ENCODE data around the gene TIAM1. TPM values are rescaled to one million over a fixed set of nuclear protein-coding genes. Genes with fewer than 3 reads are reported as not detected.

TIAM1 gene
- total RNA-seq, 2 experiments from 2014 or later: 15.0 to 25.1 TPM

DNA sequence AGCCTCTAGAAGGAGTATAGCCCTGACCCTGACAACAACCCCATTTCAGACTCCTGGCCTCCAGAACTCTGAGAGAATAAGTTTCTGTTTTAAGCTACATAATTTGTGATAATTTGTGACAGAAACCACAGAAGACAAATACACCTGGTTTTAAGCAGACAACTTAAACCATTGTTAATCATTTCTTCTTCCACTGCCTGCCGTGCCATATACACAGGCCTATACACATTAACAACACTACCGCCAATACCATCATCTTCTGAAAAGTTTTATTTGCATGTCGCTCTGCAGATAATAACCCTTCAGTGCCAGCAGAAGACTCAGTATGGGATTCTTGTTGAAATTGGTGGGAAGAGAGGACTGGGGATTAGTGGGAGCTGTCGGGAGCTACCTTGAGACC is 265.8 kb downstream of the TIAM1 start:
- intact Hi-C loops (cut with micrococcal nuclease; ENCODE audit: unreplicated experiment): no loop called here
- no peak for DNase-seq (ENCODE audit: low spot score)
- POLR2A ChIA-PET: no interaction called here
- H3K79me2 ChIP-seq (ENCODE audit: insufficient read depth, low read depth, low read length): no peaks in the 10 kb centered on the region
- H3K4me1 ChIP-seq (ENCODE audit: insufficient read depth, low read length, poor library complexity, severe bottlenecking): no peaks in the 10 kb centered on the region
- H3K9me3 ChIP-seq (ENCODE audit: low read length): no peaks in the 10 kb centered on the region
- H4K20me1 ChIP-seq (ENCODE audit: insufficient read depth, low read length): no peaks in the 10 kb centered on the region
- CTCF ChIA-PET (ENCODE audit: unreplicated experiment): no interaction called here
- no peaks in the 10 kb centered on the region for H3K36me3 ChIP-seq (ENCODE audit: insufficient read depth, low read length)
- no TSS peak for BruUV-seq (replicated peaks)
- H3K4me3 ChIP-seq (ENCODE audit: low read depth, low read length, poor library complexity, severe bottlenecking): no peak overlapping the region
- no peak overlapping the region for H3K4me2 ChIP-seq (ENCODE audit: low read length)
- H3K27ac ChIP-seq (ENCODE audit: low read depth, low read length, poor library complexity, severe bottlenecking): no peak overlapping the region
- H3K9me2 ChIP-seq (ENCODE audit: insufficient read depth, low read length): no peaks in the 10 kb centered on the region
- no peak overlapping the region for H2AFZ ChIP-seq (ENCODE audit: low read length)
- TF ChIP-seq, protein P1, sequence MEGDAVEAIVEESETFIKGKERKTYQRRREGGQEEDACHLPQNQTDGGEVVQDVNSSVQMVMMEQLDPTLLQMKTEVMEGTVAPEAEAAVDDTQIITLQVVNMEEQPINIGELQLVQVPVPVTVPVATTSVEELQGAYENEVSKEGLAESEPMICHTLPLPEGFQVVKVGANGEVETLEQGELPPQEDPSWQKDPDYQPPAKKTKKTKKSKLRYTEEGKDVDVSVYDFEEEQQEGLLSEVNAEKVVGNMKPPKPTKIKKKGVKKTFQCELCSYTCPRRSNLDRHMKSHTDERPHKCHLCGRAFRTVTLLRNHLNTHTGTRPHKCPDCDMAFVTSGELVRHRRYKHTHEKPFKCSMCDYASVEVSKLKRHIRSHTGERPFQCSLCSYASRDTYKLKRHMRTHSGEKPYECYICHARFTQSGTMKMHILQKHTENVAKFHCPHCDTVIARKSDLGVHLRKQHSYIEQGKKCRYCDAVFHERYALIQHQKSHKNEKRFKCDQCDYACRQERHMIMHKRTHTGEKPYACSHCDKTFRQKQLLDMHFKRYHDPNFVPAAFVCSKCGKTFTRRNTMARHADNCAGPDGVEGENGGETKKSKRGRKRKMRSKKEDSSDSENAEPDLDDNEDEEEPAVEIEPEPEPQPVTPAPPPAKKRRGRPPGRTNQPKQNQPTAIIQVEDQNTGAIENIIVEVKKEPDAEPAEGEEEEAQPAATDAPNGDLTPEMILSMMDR (conservative IDR thresholded peaks at IDR 0.05; ENCODE audit: low read length): no peak
- no peak for TF ChIP-seq EZH2phosphoT487 (IDR thresholded peaks at IDR 0.05; ENCODE audit: borderline replicate concordance, low read depth, low read length)

DNA sequence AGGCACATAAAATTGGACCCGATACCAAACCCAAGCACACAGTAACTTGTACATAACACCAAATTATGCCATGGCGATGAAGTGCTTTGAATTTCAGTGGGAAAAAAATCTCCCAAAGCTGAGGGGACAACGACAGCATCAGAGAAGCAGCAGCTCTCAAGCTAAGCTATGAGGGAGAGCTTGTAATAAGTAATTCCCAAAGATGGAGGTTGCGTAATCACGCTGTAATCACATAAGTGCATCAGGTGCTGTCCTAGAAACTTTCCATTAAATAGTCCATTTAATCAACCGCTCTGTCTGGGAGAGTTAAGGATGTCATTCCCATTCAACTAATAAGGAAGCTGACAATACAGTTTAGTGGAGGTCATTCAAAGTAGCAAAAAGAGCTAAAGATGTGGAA is 268.2 kb downstream of the TIAM1 start:
- TF ChIP-seq EZH2phosphoT487 (IDR thresholded peaks at IDR 0.05; ENCODE audit: borderline replicate concordance, low read depth, low read length): no peak
- TF ChIP-seq, protein P1 (conservative IDR thresholded peaks at IDR 0.05; ENCODE audit: low read length): no peak
- ChIA-PET POLR2A (no interaction called here), CTCF (ENCODE audit: unreplicated experiment) (no interaction called here)
- no peak for DNase-seq (ENCODE audit: low spot score)
- Histone ChIP-seq H3K4me2 (ENCODE audit: low read length) (no peak overlapping the region), H3K4me3 (ENCODE audit: low read depth, low read length, poor library complexity, severe bottlenecking) (no peak overlapping the region), H3K27ac (ENCODE audit: low read depth, low read length, poor library complexity, severe bottlenecking) (no peak overlapping the region), H3K79me2 (ENCODE audit: insufficient read depth, low read depth, low read length) (no peaks in the 10 kb centered on the region), H3K4me1 (ENCODE audit: insufficient read depth, low read length, poor library complexity, severe bottlenecking) (no peaks in the 10 kb centered on the region), H2AFZ (ENCODE audit: low read length) (no peak overlapping the region), H4K20me1 (ENCODE audit: insufficient read depth, low read length) (no peaks in the 10 kb centered on the region), H3K9me2 (ENCODE audit: insufficient read depth, low read length) (no peaks in the 10 kb centered on the region), H3K36me3 (ENCODE audit: insufficient read depth, low read length) (no peaks in the 10 kb centered on the region), H3K9me3 (ENCODE audit: low read length) (no peaks in the 10 kb centered on the region)
- no TSS peak for BruUV-seq (replicated peaks)
- intact Hi-C loops (cut with micrococcal nuclease; ENCODE audit: unreplicated experiment): no loop called here

DNA sequence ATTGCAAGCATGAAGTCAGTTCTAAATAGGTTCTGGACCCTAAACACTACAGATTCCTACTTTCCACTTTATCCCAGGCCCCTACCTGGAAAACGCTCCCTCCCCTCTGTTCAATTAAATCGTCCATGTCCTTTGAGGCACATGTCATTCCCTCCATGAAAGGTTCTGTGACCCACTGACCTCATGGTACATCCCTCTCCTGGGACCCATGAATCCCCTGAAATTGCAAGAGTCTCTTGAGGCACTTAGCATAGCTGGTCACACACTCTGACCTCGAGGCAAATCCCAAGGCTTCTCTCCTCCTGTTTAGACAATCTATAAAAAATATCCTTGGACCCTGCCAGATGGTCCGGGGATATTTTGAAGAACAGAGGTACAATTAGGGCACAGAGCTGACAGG is 271.5 kb downstream of the TIAM1 start:
- no peak overlapping the region for H2AFZ ChIP-seq (ENCODE audit: low read length)
- ChIA-PET POLR2A (no interaction called here), CTCF (ENCODE audit: unreplicated experiment) (no interaction called here)
- no TSS peak for BruUV-seq (replicated peaks)
- intact Hi-C loops (cut with micrococcal nuclease; ENCODE audit: unreplicated experiment): no loop called here
- TF ChIP-seq, protein P1 (conservative IDR thresholded peaks at IDR 0.05; ENCODE audit: low read length): no peak
- no peak for TF ChIP-seq EZH2phosphoT487 (IDR thresholded peaks at IDR 0.05; ENCODE audit: borderline replicate concordance, low read depth, low read length)
- no peak overlapping the region for H3K4me2 ChIP-seq (ENCODE audit: low read length)
- no peak overlapping the region for H3K27ac ChIP-seq (ENCODE audit: low read depth, low read length, poor library complexity, severe bottlenecking)
- no peak for DNase-seq (ENCODE audit: low spot score)
- H3K9me3 ChIP-seq (ENCODE audit: low read length): no peaks in the 10 kb centered on the region
- no peak overlapping the region for H3K4me3 ChIP-seq (ENCODE audit: low read depth, low read length, poor library complexity, severe bottlenecking)
- H3K36me3 ChIP-seq (ENCODE audit: insufficient read depth, low read length): no peaks in the 10 kb centered on the region
- H3K9me2 ChIP-seq (ENCODE audit: insufficient read depth, low read length): no peaks in the 10 kb centered on the region
- no peaks in the 10 kb centered on the region for H3K4me1 ChIP-seq (ENCODE audit: insufficient read depth, low read length, poor library complexity, severe bottlenecking)
- no peaks in the 10 kb centered on the region for H4K20me1 ChIP-seq (ENCODE audit: insufficient read depth, low read length)
- H3K79me2 ChIP-seq (ENCODE audit: insufficient read depth, low read depth, low read length): no peaks in the 10 kb centered on the region
